Activated CD8-positive, alpha-beta T cell treated with anti-CD3 and anti-CD28 coated beads for 36 hours (primary cell): ENCODE data around the gene UBASH3B. TPM values are rescaled to one million over a fixed set of nuclear protein-coding genes. Genes with fewer than 3 reads are reported as not detected.

ENCODE experiments used
- ATAC-seq: fragments of 200-7000 bp; cut with Tn5 transposase; one replicate; pipeline ENCODE4 v1.10.0; 2021; ENCODE audit warnings: mild to moderate bottlenecking, moderate library complexity
- CTCF ChIA-PET: fragments of 350-600 bp; sonication (Branson Sonifier 250); formaldehyde crosslinking; loops from one replicate; lab custom pipeline; 2021; ENCODE audit warnings: antibody characterized with exemption; lab: Charles Lee
- POLR2A ChIA-PET: fragments of 350-600 bp; sonication (Branson Sonifier 250); formaldehyde crosslinking; loops from one replicate; lab custom pipeline; 2021; ENCODE audit warnings: antibody characterized with exemption; lab: Charles Lee
- DNase-seq: peaks from one replicate; pipeline ENCODE4 v3.0.0-alpha.2; 2020
- H3K27ac Mint-ChIP-seq: one replicate; pipeline ENCODE4 v1.8.0; 2021; ENCODE audit warnings: mild to moderate bottlenecking, mixed read lengths
- H3K27me3 Mint-ChIP-seq: one replicate; pipeline ENCODE4 v1.8.0; 2021; ENCODE audit warnings: mixed read lengths
- H3K36me3 Mint-ChIP-seq: one replicate; pipeline ENCODE4 v1.8.0; 2021; ENCODE audit warnings: low read depth, mixed read lengths
- H3K4me1 Mint-ChIP-seq: one replicate; pipeline ENCODE4 v1.8.0; 2021; ENCODE audit warnings: low read depth, mixed read lengths
- H3K4me3 Mint-ChIP-seq: one replicate; pipeline ENCODE4 v1.8.0; 2021; ENCODE audit warnings: mild to moderate bottlenecking, moderate library complexity, mixed read lengths
- H3K9me3 Mint-ChIP-seq: one replicate; pipeline ENCODE4 v1.8.0; 2021; ENCODE audit warnings: mixed read lengths
- intact Hi-C: fragments of 100-400 bp; cut with micrococcal nuclease; formaldehyde crosslinking; loops from one replicate; pipeline ENCODE4 v1.10.0; 2022
- total RNA-seq, 2 experiments: library from RNA; stranded (reverse); gene quantifications; one replicate each; pipeline ENCODE4 v1.2.3, GENCODE V29; 2021
- TF ChIP-seq, protein P1 (sequence below): fragments of 200-600 bp; IDR thresholded peaks from one replicate; pipeline ENCODE4 v1.8.0; 2022; ENCODE audit warnings: antibody characterized with exemption, mild to moderate bottlenecking

The UBASH3B gene
- total RNA-seq, 2 experiments from 2014 or later: 36.1 to 40.6 TPM

DNA sequence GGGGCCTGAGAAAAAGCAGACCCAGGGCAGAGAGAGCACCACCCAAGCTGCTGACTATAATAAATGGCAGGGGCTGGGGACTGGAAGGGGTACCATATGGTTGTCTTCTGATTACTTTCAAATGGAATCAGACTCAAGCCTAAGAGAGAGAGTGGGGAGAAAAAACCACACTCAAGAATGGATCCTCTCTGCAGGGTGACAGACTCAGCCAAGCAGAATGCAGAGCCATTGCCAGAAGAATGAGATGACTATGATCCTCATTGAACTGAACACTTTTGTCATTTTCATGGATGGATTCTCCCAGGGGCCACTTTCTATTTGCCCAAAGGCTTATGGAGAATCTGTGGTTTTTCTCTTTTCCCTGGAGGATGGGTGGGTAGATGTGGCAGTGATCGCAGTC is 8.7 kb downstream of the UBASH3B start:
- H3K9me3 Mint-ChIP-seq: peaks cover 3% of the 10 kb centered on the region
- no peak overlapping the region for H3K27ac Mint-ChIP-seq
- ChIA-PET POLR2A (interaction anchor here (1.4 to 5.5 kb wide), 4 partner anchors 8 to 81 kb away, joined by 3 to 32 read pairs (median 7); partner anchors contain the start of gene UBASH3B), CTCF (interaction anchor here (1.0 to 2.1 kb wide), 7 partner anchors 7 to 92 kb away, joined by 3 to 7 read pairs (median 3); no protein-coding TSS in a partner anchor)
- DNase-seq (no peak), ATAC-seq (no peak)
- peaks cover 17% of the 10 kb centered on the region for H3K36me3 Mint-ChIP-seq
- TF ChIP-seq, protein P1, sequence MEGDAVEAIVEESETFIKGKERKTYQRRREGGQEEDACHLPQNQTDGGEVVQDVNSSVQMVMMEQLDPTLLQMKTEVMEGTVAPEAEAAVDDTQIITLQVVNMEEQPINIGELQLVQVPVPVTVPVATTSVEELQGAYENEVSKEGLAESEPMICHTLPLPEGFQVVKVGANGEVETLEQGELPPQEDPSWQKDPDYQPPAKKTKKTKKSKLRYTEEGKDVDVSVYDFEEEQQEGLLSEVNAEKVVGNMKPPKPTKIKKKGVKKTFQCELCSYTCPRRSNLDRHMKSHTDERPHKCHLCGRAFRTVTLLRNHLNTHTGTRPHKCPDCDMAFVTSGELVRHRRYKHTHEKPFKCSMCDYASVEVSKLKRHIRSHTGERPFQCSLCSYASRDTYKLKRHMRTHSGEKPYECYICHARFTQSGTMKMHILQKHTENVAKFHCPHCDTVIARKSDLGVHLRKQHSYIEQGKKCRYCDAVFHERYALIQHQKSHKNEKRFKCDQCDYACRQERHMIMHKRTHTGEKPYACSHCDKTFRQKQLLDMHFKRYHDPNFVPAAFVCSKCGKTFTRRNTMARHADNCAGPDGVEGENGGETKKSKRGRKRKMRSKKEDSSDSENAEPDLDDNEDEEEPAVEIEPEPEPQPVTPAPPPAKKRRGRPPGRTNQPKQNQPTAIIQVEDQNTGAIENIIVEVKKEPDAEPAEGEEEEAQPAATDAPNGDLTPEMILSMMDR: no peak
- intact Hi-C loops: no loop called here
- H3K27me3 Mint-ChIP-seq: no peaks in the 10 kb centered on the region
- no peak overlapping the region for H3K4me3 Mint-ChIP-seq
- H3K4me1 Mint-ChIP-seq: peaks cover 60% of the 10 kb centered on the region

DNA sequence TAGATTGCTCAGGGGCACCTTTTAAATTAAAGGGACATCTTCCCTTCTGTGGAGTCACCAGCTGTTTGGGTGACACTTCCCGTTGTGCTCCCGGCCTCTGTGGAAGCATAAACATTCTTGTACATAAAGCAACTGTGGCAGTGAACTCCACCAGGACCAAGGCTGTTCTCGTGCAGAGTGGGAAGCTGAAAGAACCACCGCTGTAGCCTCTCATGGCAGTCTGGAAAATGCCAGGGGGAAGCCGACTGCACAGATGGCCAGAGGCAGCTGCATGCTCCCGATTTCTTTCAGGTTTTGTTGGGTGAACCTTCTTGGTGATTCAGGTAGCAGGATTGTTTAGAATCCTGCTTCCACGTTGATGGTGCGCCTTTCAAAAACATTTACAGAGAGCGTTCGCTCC is 10.3 kb downstream of the UBASH3B start:
- ATAC-seq: no peak
- peaks cover 8% of the 10 kb centered on the region for H3K9me3 Mint-ChIP-seq
- peaks cover 59% of the 10 kb centered on the region for H3K4me1 Mint-ChIP-seq
- H3K27me3 Mint-ChIP-seq: no peaks in the 10 kb centered on the region
- no peak overlapping the region for H3K27ac Mint-ChIP-seq
- POLR2A ChIA-PET: interaction anchor here (1.6 to 5.5 kb wide), 2 partner anchors 9 to 25 kb away, joined by 3 to 32 read pairs; partner anchors contain the start of gene UBASH3B
- CTCF ChIA-PET: interaction anchor here (1.2 to 6.1 kb wide), 2 partner anchors 9 to 187 kb away, joined by 3 to 33 read pairs; partner anchors contain the start of gene UBASH3B
- no peak for DNase-seq
- TF ChIP-seq, protein P1: no peak
- no peak overlapping the region for H3K4me3 Mint-ChIP-seq
- peaks cover 31% of the 10 kb centered on the region for H3K36me3 Mint-ChIP-seq
- intact Hi-C loops: loop anchor here (5.0 kb wide), 1 partner anchor 81 kb away; no protein-coding TSS in a partner anchor

DNA sequence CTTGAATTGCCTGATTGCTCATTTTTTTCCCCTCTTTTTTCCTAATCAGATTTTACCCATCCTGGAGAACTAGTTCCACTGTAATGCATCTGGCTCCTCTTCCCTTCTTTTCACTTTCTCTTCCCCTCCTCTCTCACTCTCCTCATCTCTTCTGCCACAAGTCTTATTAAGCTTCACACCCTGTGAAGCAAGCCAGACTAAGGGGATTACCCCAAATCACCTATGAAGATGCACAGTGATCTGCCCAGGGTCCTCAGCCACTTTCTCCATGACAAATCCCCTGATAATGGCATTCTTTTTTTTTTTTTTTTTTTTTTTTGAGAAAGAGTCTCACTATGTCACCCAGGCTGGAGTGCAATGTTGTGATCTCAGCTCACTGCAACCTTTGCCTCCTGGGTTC is 11.2 kb downstream of the UBASH3B start:
- Mint-ChIP-seq H3K27me3 (no peaks in the 10 kb centered on the region), H3K27ac (peak overlapping the region; percentile 64), H3K9me3 (peaks cover 8% of the 10 kb centered on the region), H3K4me1 (peaks cover 63% of the 10 kb centered on the region), H3K36me3 (peaks cover 36% of the 10 kb centered on the region), H3K4me3 (no peak overlapping the region)
- ChIA-PET POLR2A (interaction anchor here (0.6 to 5.5 kb wide), 4 partner anchors 10 to 1055 kb away, joined by 3 to 32 read pairs (median 3); partner anchors contain the start of gene UBASH3B), CTCF (interaction anchor here (0.7 to 9.9 kb wide), 6 partner anchors 9 to 116 kb away, joined by 3 to 71 read pairs (median 4); partner anchors contain the start of gene UBASH3B)
- TF ChIP-seq, protein P1: no peak
- intact Hi-C loops: loop anchor here (5.0 kb wide), 1 partner anchor 81 kb away; no protein-coding TSS in a partner anchor
- DNase-seq: peak; percentile 33
- ATAC-seq: peak; percentile 52

DNA sequence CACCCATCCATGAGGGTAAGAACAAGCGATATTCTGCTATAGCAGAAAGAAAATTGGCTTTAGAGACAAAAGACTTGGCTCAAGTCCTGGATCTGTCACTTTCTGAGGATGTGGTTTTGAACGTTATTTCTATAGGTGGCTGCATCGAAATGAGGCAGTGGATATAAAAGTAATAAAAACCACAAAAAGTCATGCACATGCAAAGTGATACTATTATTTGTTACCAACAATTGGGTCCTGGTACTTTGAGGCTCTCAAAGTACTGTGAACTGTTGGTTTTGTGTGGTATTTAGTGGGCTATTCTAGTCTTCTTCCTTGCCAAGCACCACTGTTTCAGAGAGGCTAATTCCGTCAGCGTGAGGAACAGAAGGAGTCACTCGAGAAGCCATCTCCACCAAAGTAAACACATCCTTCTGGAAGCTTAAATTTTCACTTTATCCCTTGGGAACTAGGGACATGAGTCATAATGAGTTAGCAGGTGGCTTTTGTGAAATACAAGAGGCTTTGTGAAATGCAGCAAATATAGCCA is 13.1 kb downstream of the UBASH3B start:
- CTCF ChIA-PET: interaction anchor here (0.9 to 9.9 kb wide), 5 partner anchors 11 to 186 kb away, joined by 3 to 71 read pairs (median 4); partner anchors contain the start of gene UBASH3B
- POLR2A ChIA-PET: interaction anchor here (1.0 to 5.5 kb wide), 9 partner anchors 11 to 76 kb away, joined by 3 to 32 read pairs (median 5); partner anchors contain the start of gene UBASH3B
- intact Hi-C loops: loop anchor here (1.0 to 5.0 kb wide), 2 partner anchors 49 to 79 kb away; no protein-coding TSS in a partner anchor

More for the DNA sequence above, 13.1 kb downstream of the UBASH3B start:
- Mint-ChIP-seq H3K36me3 (peaks cover 42% of the 10 kb centered on the region), H3K4me1 (peaks cover 65% of the 10 kb centered on the region), H3K4me3 (peak overlapping the region; percentile 33), H3K9me3 (peaks cover 8% of the 10 kb centered on the region), H3K27ac (peak overlapping the region; percentile 89), H3K27me3 (no peaks in the 10 kb centered on the region)
- DNase-seq (peak; percentile 33), ATAC-seq (peak; percentile 79)
- TF ChIP-seq, protein P1: no peak
